GM23338 (cell line): ENCODE measurements around the gene RXRB. TPM values are rescaled to one million over a fixed set of nuclear protein-coding genes. Genes with fewer than 3 reads are reported as not detected.

Source experiments
- ATAC-seq: fragments of 200-7000 bp; cut with Tn5 transposase; 3 replicates; pipeline ENCODE4 v1.9.1; 2020
- DNase-seq: peaks from one replicate; pipeline ENCODE4 v3.0.0-alpha.2; 2015; ENCODE audit warnings: low spot score
- H2AFZ ChIP-seq: fragments of 200-600 bp; sonication (generic); 2 replicates; pipeline ENCODE4 v1.8.0; 2016; ENCODE audit warnings: antibody characterized with exemption, mild to moderate bottlenecking, moderate library complexity
- H3F3A ChIP-seq: fragments of 200-600 bp; sonication (generic); replicated peaks from 2 replicates; pipeline ENCODE4 v1.8.0; 2017; ENCODE audit warnings: antibody characterized with exemption, mixed run types, low read depth
- H3K27ac ChIP-seq: fragments of 200-600 bp; sonication (generic); 2 replicates; pipeline ENCODE4 v1.6.1; 2016; ENCODE audit warnings: low read depth
- H3K27me3 ChIP-seq: fragments of 200-600 bp; sonication (generic); 2 replicates; pipeline ENCODE4 v1.8.0; 2016; ENCODE audit warnings: mild to moderate bottlenecking, mixed run types, moderate library complexity; ENCODE audit not compliant: insufficient read depth
- H3K36me3 ChIP-seq: fragments of 200-600 bp; sonication (generic); 2 replicates; pipeline ENCODE4 v1.8.0; 2016; ENCODE audit warnings: mild to moderate bottlenecking; ENCODE audit not compliant: insufficient read depth
- H3K4me1 ChIP-seq: fragments of 200-600 bp; sonication (generic); 2 replicates; pipeline ENCODE4 v1.8.0; 2016; ENCODE audit warnings: mild to moderate bottlenecking, moderate library complexity; ENCODE audit not compliant: insufficient read depth
- H3K4me2 ChIP-seq: fragments of 200-600 bp; sonication (generic); 2 replicates; pipeline ENCODE4 v1.7.1; 2017; ENCODE audit warnings: mixed run types
- H3K4me3 ChIP-seq: fragments of 200-600 bp; sonication (generic); 2 replicates; pipeline ENCODE4 v1.6.1; 2016; ENCODE audit warnings: mixed run types
- H3K79me2 ChIP-seq: fragments of 200-600 bp; sonication (generic); replicated peaks from 2 replicates; pipeline ENCODE4 v1.8.0; 2017; ENCODE audit warnings: mild to moderate bottlenecking; ENCODE audit not compliant: insufficient read depth
- H3K9me2 ChIP-seq: fragments of 200-600 bp; sonication (generic); 2 replicates; pipeline ENCODE4 v1.8.0; 2017; ENCODE audit not compliant: insufficient read depth
- H4K20me1 ChIP-seq: fragments of 200-600 bp; sonication (generic); replicated peaks from 2 replicates; pipeline ENCODE4 v1.8.0; 2017; ENCODE audit warnings: mild to moderate bottlenecking; ENCODE audit not compliant: insufficient read depth
- H3K27ac Mint-ChIP-seq: 2 replicates; pipeline ENCODE4 v1.8.0; 2020; ENCODE audit warnings: inconsistent platforms, mild to moderate bottlenecking, moderate library complexity, mixed read lengths
- H3K27me3 Mint-ChIP-seq: 3 replicates; pipeline ENCODE4 v1.8.0; 2022; ENCODE audit warnings: low read depth, mild to moderate bottlenecking, moderate library complexity, mixed read lengths, inconsistent platforms; ENCODE audit not compliant: insufficient read depth, poor library complexity
- H3K36me3 Mint-ChIP-seq: 3 replicates; pipeline ENCODE4 v1.8.0; 2021; ENCODE audit warnings: low read depth, mild to moderate bottlenecking, inconsistent platforms, moderate library complexity, mixed read lengths
- H3K4me1 Mint-ChIP-seq: 3 replicates; pipeline ENCODE4 v1.8.0; 2020; ENCODE audit warnings: mild to moderate bottlenecking, inconsistent platforms, mixed read lengths
- H3K4me3 Mint-ChIP-seq: 3 replicates; pipeline ENCODE4 v1.8.0; 2021; ENCODE audit warnings: moderate library complexity, mild to moderate bottlenecking, inconsistent platforms, mixed read lengths
- H3K9me3 Mint-ChIP-seq: 3 replicates; pipeline ENCODE4 v1.8.0; 2020; ENCODE audit warnings: moderate library complexity, mild to moderate bottlenecking, inconsistent platforms, mixed read lengths
- CREB1 ChIP-seq: fragments of 250-450 bp; sonication (Bioruptor Pico); IDR thresholded peaks from 2 replicates; pipeline ENCODE4 v1.5.0; 2020; ENCODE audit warnings: low read depth, mild to moderate bottlenecking, moderate library complexity
- EZH2 ChIP-seq: fragments of 200-600 bp; sonication (generic); IDR thresholded peaks from one replicate; pipeline ENCODE4 v1.8.0; 2017; ENCODE audit warnings: antibody characterized with exemption, mild to moderate bottlenecking, low read depth; ENCODE audit not compliant: unreplicated experiment
- EZH2phosphoT487 ChIP-seq: fragments of 200-600 bp; sonication (generic); IDR thresholded peaks from one replicate; pipeline ENCODE4 v1.8.1; 2018; ENCODE audit warnings: antibody characterized with exemption; ENCODE audit not compliant: unreplicated experiment
- JUNB ChIP-seq: IDR thresholded peaks from one replicate; pipeline ENCODE4 v1.6.1; 2016; ENCODE audit warnings: antibody characterized with exemption; ENCODE audit not compliant: unreplicated experiment
- NANOG ChIP-seq: IDR thresholded peaks from 2 replicates; pipeline ENCODE4 v1.6.1; 2016; ENCODE audit warnings: antibody characterized with exemption, borderline replicate concordance
- POLR2AphosphoS5 ChIP-seq: IDR thresholded peaks from 2 replicates; pipeline ENCODE4 v1.6.1; 2016; ENCODE audit warnings: antibody characterized with exemption, low read depth
- STAT1 ChIP-seq: IDR thresholded peaks from one replicate; pipeline ENCODE4 v1.6.1; 2016; ENCODE audit warnings: antibody characterized with exemption; ENCODE audit not compliant: unreplicated experiment
- ZNF114 ChIP-seq: fragments of 250-450 bp; sonication (Bioruptor Pico); IDR thresholded peaks from 2 replicates; pipeline ENCODE4 v1.5.0; 2020; ENCODE audit warnings: mild to moderate bottlenecking, moderate library complexity
- ZNF331 ChIP-seq: fragments of 250-450 bp; sonication (Bioruptor Pico); IDR thresholded peaks from 2 replicates; pipeline ENCODE4 v1.5.0; 2020; ENCODE audit warnings: low read depth, mild to moderate bottlenecking, moderate library complexity
- polyA plus RNA-seq: library from polyadenylated mRNA; unstranded; fragments of >200 nt; fragmentation: Nextera tagmentation; extraction: Ambion mirVana; gene quantifications from 2 replicates; pipeline ENCODE4 v1.2.1, GENCODE V29; 2016
- total RNA-seq: library from RNA; depleted of rRNA; stranded (reverse); fragments of >200 nt; shearing (Covaris generic); gene quantifications from 2 replicates; pipeline ENCODE4 v1.2.3, GENCODE V29; 2014
- TF ChIP-seq, protein P1 (sequence below): IDR thresholded peaks from one replicate; pipeline ENCODE4 v1.6.1; 2018; ENCODE audit warnings: antibody characterized with exemption; ENCODE audit not compliant: unreplicated experiment
- TF ChIP-seq, protein P2 (sequence below): IDR thresholded peaks from 2 replicates; pipeline ENCODE4 v1.6.1; 2016; ENCODE audit warnings: antibody characterized with exemption
- TF ChIP-seq, protein P3 (sequence below): fragments of 250-450 bp; sonication (Bioruptor Pico); IDR thresholded peaks from 2 replicates; pipeline ENCODE4 v1.5.0; 2020; ENCODE audit warnings: mild to moderate bottlenecking, moderate library complexity
- TF ChIP-seq, protein P4 (sequence below), 2 experiments: fragments of 200-600 bp in 1 of 2; sonication (generic) in 1 of 2; conservative IDR thresholded peaks; 2 replicates each; pipeline versions ENCODE4 v1.5.1 to v1.6.1; 2016 to 2017; ENCODE audit warnings: antibody characterized with exemption in 2 of 2, low read depth in 2 of 2, mild to moderate bottlenecking in 2 of 2, moderate library complexity in 1 of 2

RXRB gene
- total and polyA plus RNA-seq, 2 experiments from 2014 or later = 6.9 to 11.6 TPM

DNA sequence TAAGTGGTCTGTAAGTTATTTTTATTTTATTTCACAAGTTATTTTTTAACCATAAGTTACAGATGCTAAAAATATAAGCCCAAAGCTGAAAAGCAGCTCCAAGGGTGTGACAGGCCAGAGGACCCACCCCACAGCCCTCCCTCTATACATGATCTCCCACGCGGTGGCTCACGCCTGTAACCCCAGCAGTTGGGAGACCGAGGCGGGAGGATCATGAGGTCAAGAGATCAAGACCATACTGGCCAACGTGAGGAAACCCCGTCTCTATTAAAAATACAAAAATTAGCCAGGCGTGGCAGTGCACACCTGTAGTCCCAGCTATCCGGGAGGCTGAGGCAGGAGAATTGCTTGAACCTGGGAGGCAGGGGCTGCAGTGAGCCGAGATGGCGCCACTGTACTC is 40.4 kb downstream of the RXRB start:
- H3K4me2 ChIP-seq = no peak overlapping the region
- no peaks in the 10 kb centered on the region for H4K20me1 ChIP-seq
- H3K27ac ChIP-seq = no peak overlapping the region
- no peaks in the 10 kb centered on the region for H3K79me2 ChIP-seq
- no peak overlapping the region for H3K27ac Mint-ChIP-seq
- 0 out of 2 replicates have a peak, but pooled peaks cover 3% of the 10 kb centered on the region for H3F3A ChIP-seq
- no peak for ATAC-seq
- no peaks in the 10 kb centered on the region for H3K36me3 ChIP-seq
- no peak overlapping the region for H3K4me3 ChIP-seq
- no peaks in the 10 kb centered on the region for H3K36me3 Mint-ChIP-seq
- H3K4me1 Mint-ChIP-seq = peaks cover 18% of the 10 kb centered on the region
- H3K9me3 Mint-ChIP-seq = no peaks in the 10 kb centered on the region
- DNase-seq = no peak
- H3K4me1 ChIP-seq = peaks cover 12% of the 10 kb centered on the region
- no peaks in the 10 kb centered on the region for H3K9me2 ChIP-seq
- no peak overlapping the region for H2AFZ ChIP-seq
- TF ChIP-seq JUNB = no peak
- no peak for TF ChIP-seq ZNF331
- TF ChIP-seq, protein P1, sequence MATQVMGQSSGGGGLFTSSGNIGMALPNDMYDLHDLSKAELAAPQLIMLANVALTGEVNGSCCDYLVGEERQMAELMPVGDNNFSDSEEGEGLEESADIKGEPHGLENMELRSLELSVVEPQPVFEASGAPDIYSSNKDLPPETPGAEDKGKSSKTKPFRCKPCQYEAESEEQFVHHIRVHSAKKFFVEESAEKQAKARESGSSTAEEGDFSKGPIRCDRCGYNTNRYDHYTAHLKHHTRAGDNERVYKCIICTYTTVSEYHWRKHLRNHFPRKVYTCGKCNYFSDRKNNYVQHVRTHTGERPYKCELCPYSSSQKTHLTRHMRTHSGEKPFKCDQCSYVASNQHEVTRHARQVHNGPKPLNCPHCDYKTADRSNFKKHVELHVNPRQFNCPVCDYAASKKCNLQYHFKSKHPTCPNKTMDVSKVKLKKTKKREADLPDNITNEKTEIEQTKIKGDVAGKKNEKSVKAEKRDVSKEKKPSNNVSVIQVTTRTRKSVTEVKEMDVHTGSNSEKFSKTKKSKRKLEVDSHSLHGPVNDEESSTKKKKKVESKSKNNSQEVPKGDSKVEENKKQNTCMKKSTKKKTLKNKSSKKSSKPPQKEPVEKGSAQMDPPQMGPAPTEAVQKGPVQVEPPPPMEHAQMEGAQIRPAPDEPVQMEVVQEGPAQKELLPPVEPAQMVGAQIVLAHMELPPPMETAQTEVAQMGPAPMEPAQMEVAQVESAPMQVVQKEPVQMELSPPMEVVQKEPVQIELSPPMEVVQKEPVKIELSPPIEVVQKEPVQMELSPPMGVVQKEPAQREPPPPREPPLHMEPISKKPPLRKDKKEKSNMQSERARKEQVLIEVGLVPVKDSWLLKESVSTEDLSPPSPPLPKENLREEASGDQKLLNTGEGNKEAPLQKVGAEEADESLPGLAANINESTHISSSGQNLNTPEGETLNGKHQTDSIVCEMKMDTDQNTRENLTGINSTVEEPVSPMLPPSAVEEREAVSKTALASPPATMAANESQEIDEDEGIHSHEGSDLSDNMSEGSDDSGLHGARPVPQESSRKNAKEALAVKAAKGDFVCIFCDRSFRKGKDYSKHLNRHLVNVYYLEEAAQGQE = no peak
- no peak for TF ChIP-seq ZNF114 (CRISPR knock-in tag)
- TF ChIP-seq STAT1 = no peak
- no peak for TF ChIP-seq POLR2AphosphoS5
- no peak for TF ChIP-seq CREB1 (CRISPR knock-in tag)
- TF ChIP-seq EZH2phosphoT487 = no peak
- TF ChIP-seq, protein P2, sequence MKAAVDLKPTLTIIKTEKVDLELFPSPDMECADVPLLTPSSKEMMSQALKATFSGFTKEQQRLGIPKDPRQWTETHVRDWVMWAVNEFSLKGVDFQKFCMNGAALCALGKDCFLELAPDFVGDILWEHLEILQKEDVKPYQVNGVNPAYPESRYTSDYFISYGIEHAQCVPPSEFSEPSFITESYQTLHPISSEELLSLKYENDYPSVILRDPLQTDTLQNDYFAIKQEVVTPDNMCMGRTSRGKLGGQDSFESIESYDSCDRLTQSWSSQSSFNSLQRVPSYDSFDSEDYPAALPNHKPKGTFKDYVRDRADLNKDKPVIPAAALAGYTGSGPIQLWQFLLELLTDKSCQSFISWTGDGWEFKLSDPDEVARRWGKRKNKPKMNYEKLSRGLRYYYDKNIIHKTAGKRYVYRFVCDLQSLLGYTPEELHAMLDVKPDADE = no peak
- TF ChIP-seq, protein P3, sequence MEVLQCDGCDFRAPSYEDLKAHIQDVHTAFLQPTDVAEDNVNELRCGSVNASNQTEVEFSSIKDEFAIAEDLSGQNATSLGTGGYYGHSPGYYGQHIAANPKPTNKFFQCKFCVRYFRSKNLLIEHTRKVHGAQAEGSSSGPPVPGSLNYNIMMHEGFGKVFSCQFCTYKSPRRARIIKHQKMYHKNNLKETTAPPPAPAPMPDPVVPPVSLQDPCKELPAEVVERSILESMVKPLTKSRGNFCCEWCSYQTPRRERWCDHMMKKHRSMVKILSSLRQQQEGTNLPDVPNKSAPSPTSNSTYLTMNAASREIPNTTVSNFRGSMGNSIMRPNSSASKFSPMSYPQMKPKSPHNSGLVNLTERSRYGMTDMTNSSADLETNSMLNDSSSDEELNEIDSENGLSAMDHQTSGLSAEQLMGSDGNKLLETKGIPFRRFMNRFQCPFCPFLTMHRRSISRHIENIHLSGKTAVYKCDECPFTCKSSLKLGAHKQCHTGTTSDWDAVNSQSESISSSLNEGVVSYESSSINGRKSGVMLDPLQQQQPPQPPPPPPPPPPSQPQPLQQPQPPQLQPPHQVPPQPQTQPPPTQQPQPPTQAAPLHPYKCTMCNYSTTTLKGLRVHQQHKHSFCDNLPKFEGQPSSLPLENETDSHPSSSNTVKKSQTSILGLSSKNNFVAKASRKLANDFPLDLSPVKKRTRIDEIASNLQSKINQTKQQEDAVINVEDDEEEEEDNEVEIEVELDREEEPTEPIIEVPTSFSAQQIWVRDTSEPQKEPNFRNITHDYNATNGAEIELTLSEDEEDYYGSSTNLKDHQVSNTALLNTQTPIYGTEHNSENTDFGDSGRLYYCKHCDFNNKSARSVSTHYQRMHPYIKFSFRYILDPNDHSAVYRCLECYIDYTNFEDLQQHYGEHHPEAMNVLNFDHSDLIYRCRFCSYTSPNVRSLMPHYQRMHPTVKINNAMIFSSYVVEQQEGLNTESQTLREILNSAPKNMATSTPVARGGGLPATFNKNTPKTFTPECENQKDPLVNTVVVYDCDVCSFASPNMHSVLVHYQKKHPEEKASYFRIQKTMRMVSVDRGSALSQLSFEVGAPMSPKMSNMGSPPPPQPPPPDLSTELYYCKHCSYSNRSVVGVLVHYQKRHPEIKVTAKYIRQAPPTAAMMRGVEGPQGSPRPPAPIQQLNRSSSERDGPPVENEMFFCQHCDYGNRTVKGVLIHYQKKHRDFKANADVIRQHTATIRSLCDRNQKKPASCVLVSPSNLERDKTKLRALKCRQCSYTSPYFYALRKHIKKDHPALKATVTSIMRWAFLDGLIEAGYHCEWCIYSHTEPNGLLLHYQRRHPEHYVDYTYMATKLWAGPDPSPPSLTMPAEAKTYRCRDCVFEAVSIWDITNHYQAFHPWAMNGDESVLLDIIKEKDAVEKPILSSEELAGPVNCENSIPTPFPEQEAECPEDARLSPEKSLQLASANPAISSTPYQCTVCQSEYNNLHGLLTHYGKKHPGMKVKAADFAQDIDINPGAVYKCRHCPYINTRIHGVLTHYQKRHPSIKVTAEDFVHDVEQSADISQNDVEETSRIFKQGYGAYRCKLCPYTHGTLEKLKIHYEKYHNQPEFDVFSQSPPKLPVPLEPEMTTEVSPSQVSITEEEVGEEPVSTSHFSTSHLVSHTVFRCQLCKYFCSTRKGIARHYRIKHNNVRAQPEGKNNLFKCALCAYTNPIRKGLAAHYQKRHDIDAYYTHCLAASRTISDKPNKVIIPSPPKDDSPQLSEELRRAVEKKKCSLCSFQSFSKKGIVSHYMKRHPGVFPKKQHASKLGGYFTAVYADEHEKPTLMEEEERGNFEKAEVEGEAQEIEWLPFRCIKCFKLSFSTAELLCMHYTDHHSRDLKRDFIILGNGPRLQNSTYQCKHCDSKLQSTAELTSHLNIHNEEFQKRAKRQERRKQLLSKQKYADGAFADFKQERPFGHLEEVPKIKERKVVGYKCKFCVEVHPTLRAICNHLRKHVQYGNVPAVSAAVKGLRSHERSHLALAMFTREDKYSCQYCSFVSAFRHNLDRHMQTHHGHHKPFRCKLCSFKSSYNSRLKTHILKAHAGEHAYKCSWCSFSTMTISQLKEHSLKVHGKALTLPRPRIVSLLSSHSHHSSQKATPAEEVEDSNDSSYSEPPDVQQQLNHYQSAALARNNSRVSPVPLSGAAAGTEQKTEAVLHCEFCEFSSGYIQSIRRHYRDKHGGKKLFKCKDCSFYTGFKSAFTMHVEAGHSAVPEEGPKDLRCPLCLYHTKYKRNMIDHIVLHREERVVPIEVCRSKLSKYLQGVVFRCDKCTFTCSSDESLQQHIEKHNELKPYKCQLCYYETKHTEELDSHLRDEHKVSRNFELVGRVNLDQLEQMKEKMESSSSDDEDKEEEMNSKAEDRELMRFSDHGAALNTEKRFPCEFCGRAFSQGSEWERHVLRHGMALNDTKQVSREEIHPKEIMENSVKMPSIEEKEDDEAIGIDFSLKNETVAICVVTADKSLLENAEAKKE = no peak
- TF ChIP-seq, protein P4, sequence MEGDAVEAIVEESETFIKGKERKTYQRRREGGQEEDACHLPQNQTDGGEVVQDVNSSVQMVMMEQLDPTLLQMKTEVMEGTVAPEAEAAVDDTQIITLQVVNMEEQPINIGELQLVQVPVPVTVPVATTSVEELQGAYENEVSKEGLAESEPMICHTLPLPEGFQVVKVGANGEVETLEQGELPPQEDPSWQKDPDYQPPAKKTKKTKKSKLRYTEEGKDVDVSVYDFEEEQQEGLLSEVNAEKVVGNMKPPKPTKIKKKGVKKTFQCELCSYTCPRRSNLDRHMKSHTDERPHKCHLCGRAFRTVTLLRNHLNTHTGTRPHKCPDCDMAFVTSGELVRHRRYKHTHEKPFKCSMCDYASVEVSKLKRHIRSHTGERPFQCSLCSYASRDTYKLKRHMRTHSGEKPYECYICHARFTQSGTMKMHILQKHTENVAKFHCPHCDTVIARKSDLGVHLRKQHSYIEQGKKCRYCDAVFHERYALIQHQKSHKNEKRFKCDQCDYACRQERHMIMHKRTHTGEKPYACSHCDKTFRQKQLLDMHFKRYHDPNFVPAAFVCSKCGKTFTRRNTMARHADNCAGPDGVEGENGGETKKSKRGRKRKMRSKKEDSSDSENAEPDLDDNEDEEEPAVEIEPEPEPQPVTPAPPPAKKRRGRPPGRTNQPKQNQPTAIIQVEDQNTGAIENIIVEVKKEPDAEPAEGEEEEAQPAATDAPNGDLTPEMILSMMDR (conservative IDR thresholded peaks at IDR 0.05; ENCODE audit: low read depth in 2 of 2) = no peak
- no peak for TF ChIP-seq EZH2
- TF ChIP-seq NANOG = no peak
- peaks cover 21% of the 10 kb centered on the region for H3K27me3 Mint-ChIP-seq
- H3K4me3 Mint-ChIP-seq = no peak overlapping the region
- H3K27me3 ChIP-seq = peaks cover 15% of the 10 kb centered on the region
